Measurements from ENCODE around the gene ASPG.

The ASPG gene

DNA sequence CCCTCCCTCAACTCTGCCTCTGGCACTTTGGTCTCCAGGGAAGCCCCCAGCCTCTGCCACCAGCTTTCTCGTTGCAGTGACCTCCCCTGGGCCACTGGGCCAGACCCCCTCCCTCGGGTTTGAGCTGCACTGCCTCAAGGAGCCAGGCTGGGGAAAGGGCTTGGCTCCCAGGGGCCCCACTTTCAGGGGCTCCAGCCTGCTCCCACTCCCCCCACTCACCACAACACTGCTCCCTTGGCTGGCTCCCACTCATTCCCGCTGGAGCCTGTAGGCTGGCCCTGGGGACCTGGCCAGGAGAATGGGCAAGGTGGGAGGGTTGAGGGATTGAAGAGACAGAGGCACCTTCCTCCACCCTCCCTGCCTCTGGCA is 33.6 kb downstream of the ASPG start:
- no peak for DNase-seq

DNA sequence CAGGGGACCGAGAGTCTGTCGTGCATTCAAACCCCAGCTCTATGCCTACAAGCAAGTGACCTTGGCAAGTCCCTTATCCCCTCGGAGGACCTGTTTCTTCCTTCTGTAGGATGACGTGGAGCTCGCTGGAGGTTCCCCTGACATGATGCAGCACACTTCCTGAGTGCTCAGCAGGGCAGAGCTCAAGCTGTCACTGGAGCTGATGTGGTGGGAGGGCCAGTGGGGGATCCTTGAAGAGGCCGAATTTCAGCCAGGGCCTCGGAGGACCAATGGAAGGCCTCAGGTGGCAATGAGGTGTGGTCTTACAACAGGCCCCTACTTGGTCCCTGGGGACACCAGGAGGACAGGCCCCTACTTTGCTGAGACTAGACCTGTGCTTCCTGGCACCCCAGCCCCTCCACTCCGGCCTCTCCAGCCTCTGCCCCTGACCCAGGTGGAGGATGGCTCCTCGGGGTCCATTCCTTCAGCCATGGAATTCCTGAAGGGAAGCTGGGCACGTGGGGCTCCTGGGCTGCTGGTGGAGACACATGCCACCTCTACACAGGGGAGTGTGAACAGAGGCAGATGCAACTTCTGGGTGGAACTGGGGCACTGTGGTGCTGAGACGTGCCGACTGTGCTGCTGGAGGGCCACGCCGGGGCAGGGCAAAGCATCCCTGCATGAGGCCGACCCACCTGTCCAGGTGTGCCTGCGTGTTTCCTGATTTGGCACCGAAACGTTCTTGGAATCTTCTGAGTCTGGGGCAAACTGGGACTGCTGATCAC is 34.2 kb downstream of the ASPG start:
- DNase-seq, result no peak

DNA sequence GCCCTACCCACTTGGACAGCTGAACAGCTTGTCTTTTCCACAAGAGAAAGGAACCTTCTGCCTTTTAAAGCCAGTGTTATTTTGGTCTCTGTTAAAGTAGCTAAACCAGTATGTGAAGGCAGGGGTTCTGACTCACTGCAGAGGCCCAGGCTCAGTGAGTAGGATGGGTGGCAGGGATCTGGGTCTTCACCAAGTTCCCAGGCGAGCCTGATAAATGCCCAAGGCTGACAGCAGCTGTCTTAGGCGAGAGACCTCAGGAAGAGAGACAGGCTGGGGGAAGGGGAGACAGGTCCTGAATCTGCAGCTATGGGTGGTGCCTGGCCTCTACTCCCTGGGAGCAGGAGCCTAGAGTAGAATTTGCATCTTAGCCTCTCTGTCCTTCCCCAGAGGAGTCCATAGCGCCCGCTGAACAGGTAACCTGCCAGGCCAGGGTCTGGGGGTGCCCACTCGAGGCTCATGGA is 34.8 kb downstream of the ASPG start:
- DNase-seq, result no peak

DNA sequence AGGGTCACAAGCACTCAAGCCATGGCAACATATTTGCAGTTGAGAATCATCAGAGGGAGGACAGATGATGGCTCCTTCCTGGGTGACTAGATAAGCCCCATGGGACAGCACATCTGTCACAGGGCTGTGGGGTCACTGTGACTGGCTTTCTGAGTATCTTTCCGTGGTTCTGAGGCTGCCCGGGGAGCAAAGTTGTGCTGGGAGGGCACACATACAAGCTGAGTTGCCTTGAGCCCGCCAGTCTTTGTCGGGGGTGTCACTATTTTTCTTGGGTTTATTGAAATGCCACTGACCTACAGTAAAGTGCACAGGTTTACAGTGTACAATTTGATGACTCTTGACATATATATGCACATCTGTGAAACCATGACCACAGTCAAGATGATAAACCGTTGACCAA is 35.6 kb downstream of the ASPG start:
- no peak for DNase-seq

DNA sequence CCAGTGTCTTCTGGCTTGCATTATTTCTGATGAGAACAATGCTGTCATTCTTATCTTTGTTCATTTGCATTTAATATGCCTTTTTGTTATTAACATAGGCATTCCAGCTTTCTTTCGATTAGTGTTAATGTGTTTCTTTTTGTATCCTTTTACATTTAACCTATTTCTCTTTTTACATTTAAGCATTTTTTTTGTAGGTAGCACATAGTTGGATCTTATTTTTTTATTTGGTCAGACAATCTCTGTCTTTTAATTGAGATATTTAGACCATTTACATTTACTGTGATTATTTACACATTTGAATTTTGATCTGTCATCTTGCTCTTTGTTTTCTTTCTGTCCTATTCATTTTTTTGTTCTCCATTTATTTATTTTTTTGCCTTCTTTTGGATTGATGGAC is 38.4 kb downstream of the ASPG start:
- no peak for DNase-seq

DNA sequence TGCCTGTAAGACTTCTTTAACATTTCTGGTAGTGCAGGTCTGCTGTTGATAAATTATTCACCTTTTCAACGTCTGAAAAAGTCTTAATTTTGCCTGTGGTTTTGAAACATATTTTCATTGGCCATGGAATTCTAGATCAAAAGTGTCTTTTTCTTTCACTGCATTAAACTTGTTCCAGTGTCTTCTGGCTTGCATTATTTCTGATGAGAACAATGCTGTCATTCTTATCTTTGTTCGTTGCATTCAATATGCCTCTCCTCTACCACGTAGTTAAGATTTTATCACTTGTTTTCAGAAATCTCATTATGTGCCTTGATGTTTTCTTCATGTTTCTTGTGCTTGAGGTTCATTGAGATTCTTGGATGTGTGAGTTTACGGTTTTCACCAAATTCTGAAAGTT is 39.5 kb downstream of the ASPG start:
- no peak for DNase-seq

DNA sequence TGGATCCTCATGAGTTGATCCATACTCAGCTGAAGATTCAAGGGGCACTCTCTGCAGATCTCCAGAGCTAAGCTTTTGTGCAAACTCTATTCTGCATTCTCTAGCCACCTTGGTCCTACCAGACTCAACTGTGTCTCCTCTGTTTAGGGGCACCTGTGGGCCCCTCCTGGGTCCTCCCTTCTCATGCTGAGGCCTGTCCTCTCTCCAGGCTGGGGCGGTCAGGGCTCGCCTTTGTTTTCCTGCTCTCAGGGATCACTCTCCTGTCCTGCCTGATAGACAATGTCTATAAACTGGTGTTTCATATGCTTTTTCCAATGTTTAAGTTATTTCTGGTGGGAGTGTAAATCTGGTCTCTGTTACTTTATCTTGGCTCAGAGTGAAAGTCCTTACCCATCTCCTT is 41.3 kb downstream of the ASPG start:
- DNase-seq, result no peak

DNA sequence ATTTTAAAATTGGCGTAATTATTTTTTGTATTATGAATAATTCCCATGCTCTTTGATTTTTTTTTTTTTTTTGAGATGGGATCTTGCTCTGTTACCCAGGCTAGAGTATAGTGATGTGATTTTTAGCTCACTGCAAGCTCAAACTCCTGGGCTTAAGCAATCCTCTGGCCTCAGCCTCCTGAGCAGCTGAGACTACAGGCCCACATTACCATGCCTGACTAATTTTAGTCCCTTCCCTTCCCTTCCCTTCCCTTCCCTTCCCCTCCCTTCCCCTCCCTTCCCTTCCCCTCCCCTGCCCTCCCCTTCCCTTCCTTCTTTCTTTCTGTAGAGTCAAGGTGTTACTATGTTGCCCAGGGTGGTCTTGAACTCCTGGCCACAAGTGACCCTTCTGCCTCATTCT is 43.5 kb downstream of the ASPG start:
- no peak for DNase-seq

DNA sequence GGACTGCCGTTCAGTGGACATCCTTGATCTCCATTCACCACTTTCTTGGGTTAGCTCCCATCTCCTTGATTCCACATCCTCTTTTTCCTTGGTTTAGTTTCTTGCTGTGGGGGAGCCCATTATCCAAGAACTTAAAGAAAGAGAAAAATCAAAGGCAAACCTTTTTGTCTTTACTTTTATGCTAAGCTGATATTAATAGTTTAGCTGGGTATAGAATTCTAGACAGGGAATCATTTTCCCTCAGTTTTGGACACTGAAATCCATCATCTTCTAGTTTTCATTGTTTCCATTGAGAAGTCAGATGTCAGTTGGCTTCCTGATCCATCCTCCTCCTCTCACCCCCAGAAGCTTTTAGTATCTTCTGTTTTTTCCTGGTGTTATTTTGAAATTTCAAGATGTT is 44.1 kb downstream of the ASPG start:
- no peak for DNase-seq

DNA sequence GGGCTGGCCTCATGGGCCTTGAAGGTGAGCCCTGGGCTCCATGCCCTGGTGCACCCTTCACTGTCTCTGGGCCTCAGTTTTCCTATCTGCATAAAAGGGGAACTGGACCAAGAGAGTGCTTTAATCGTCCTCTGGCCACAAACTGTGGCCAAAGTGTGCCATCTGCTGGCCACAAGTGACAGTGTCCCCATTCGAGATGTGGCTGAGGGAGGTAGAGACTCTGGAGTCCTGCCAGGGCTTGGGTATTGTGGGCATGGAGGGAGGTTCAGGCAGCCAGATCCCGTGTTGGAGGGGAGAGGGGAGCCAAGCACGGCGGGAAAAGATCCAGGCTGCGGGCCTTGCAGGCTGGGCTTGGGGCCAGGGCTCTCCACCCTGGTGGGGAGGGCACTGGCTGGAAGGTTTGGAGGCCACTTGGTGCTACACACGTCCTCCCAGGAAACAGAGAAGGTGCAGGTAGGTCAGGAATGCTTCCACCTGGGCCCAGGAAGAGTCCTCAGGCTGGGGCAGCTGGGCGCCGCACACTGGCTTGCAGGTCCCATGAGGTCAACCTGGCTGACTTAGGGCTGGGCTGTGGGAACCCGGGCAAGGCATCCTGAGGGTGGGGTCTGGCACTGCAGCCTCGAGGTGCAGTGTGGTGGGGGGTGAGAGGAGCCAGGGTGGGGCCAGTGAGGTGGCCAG is 45.6 kb downstream of the ASPG start:
- no peak for DNase-seq

DNA sequence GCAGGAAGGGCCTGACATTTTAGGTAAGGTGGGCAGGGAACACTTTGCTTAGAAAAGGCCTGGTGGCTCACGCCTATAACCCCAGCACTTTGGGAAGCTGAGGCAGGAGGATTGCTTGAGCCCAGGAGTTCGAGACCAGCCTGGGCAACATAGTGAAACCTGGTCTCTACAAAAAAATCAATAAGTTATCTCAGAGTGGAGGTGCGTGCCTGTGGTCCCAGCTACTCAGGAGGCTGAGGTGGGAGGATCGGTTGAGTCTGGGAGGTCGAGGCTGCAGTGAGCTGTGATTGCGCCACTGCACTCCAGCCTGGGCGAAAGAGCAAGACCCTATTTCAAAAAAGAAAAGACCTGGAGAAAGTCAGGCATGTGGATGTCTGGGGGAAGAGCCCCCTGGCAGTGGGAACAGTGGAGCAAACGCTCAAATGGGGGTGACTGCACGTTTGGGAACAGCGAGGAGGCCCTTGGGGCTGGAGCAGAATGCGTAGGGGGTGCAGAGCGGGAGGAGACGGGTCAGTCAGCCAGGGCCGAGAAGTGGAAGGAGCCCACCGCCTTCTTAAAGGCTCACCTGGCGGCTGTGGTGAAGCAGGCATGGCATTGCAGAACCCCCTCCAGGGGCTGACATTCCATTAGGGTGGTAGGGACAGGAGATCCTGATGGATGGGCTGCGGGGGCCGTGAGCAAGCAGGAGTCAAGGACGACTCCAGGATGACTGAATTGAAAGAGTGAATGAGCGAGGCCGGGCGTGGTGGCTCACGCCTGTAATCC is 46.6 kb downstream of the ASPG start:
- no peak for DNase-seq

DNA sequence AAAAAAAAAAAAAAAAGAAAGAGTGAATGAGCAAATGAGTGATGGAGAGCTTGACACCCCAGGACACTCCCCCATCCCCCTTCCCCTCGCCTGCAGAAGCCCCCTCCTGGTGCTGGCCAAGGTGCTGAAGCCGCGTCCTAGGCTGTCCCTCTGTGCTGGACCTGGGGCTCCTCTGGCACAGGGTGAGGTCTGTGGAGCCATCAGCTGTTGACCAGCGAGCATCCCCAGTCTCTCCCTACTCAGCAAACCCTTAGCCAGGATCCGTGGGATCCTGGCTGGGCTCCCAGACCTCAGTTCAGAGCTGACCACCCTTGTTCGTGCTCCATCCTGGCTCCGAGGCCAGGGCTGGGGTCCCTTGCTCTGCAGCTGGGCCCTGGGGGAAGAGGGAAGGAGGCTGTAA is 47.5 kb downstream of the ASPG start:
- DNase-seq, result no peak

DNA sequence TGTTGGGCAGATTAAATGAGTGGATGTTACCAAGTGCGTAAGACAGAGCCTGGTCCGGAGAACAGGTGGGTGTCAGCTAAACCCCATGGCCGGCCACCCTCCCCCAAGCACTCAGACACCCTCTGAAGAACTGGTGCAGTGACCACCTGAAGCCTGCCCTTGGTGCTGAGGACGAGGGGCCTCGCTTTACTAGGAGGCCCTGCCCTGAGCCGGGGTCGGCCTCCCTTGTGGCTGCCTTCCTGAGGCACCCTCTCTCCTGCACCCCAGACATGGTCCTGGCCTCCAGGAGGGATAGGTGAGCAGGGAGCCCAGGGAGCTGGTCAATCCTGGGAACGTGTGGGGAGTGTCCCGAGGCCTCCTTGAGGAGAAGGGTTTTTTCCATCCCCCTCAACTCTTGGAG is 48.0 kb downstream of the ASPG start:
- DNase-seq, result no peak

DNA sequence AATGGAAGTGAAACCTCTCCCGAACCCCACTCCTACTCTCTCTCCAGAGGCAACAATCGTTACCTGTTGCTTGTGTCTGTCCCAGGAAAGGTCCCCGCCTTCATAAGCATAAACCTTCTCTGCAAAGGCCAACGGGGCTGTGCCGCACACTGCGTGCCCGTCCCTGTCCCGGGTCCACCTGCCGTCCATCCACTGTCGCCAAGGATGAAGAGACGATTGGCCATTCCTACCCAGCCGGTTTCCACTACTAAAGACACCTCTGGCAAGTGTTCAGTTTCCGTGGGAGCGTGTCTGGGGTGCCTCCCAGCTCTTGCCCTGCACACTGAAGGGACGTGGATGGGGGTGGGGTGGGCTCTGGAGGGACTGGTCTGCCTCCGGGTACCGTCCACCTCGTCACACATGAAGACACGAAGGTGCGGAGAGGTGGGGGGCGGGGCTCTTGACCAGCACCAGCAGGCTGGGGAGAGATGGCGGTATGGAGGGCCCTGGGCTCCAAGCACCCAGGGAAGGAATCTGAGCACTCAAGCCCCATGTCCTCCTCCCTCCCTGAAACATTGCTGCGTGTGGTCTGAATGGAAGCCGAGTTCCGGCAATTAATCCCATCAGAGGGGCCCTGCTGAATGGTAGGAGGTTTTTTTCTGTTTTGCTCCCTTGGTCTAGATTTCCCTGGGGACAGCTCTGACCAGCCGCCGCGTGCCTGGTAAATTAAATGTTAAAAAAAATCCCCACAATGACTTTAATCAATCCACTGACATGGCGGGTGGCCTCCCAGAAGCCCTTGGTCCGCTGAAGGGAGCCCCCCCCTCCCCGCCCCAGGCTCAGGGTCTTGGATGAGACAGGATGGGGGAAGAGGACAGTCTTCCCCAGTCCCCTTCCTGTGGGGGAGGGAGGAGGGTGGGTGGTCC is 48.8 kb downstream of the ASPG start:
- DNase-seq, result no peak

DNA sequence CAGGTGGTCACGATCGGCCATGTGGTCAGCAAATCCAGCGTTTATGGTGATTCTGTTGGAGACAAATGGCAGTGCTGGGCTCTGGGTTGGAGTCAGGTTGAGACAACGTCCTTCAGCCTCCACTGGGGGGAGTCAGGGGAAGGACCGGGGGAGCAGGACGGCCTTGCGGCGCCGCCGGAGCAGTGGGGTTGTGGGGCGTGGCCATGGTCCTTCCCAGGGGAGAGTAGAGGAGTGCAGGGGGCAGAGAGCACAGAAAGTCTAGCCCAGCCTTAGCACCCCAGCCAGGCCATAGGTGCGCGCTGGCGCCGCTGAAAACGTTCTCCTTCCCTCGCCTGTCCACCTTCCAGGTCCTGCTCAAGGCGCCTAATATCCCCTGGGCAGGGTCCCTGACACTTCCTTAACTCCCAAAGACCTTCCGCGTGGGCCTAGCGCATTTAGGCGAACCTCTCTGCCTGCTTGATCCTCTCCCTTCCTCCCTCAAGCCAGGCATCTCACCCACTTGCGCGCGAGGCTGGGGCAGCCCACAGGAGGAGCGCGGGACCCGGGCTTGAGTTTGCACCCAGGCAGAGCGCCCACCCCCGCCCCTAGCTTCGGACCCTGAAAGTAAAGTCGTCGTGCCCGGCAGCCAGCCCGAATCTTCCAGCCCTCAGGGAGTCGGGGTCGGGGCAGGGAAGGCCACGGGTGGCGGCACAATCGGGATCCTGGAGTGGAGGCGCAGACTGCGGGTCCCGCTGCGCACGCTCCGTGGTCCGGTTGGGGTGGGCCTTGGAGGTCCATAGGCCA is 49.8 kb downstream of the ASPG start:
- no peak for DNase-seq

DNA sequence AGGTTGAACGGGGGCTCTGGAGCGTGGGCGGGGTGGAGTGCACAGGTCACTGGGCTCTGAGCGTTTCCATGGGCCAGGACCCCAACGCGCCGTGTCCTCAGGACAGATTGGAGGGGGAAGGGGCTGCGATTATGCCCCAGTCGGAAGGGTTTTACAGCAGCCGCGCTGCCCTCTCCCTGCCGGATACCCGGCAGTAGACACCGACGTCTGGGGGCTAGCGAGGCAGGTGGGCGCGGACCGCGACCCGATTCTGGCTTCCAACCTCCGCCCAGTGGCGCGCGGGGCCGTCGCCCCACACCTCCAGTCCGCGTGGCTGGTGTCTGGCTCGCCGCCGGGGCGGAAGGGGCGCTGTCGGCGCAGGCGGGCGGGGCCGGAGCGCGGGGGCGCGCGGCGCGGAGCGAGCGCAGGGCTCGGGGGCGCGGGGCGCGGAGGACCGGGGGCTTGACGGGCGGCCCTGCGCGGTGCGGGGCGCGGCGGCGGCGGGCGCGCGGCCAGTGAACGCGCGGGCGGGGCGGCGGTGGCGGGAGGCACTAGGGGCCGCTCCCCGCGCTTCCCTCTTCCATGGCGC is 50.5 kb downstream of the ASPG start:
- no peak for DNase-seq

DNA sequence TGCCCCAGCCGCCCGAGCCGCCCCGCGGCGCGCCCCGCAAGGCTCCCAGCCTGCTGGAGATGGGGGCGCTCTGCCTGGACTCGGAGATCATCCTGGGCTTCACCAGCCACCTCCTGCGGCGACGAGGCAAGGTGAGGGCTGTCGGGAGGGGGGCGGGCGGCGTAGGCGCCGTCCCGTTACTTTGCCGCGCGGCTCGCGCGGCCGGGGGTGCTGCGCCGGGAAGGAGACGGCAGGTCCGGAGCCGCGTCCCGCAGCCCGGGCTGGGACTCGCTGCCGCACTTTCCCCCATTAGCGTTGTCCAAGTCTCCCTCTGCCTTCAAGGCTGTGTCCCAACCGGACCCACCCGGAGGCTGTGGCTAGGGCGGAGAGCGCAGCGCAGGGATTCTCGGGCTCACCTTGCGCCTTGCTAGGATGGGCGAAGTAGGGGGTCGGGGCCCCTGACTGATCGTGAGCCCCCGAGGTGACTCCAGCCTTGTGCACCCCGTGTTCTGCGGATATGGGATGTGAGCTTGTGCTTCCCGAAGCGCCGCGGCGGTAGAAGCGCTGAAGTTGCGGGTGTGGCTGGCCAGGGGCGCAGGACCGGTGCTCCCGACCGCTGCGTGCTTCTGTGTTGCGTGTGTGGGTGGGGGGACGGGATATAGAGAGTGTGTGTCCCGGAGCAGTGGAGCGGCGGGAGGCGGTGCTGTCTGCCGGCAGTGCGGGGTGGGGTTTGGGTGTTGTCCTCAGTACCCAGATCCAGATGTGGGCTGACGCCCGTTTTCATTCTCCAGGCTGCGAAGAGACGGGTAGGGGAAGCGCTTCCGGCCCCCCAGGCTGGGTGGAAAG is 51.2 kb downstream of the ASPG start:
- DNase-seq, result no peak

DNA sequence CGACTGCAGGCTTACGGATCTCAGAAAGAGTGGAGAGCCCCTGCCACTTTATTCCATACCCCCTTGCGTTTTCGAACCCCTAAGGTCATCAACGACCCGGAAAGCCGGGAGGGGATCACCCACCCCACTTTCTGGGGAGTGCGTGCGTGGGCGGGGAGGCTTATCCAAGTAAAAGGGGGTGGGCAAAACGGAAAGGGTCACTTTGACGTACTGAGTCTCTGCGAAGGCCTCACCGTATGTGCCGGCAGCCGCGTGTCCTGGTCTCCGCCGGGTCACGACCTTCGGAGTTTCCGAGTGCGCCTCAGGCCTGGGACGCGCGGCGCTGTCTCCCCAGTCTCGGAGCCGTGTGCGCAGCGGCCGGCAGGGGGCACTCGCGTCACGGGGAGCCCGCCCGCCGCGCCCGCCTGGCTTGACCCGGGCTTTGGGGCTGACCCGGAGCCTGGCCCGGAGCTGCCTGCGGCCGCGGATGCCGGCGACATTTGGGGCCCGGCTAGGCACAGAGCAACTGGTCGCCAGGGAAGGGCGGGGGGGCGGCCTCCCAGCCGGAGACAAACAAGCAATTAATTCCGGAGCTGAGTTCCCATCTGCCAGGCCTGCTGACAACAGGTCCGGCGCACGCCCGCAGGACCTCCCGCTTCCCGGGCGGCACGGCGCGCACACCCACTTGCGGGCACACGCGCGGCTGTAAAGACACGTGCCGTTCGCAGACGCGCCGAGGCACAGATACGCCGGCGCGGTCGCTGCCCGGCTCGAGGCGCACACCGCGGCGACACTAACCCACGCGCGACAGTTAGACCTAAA is 52.0 kb downstream of the ASPG start:
- DNase-seq, result no peak

DNA sequence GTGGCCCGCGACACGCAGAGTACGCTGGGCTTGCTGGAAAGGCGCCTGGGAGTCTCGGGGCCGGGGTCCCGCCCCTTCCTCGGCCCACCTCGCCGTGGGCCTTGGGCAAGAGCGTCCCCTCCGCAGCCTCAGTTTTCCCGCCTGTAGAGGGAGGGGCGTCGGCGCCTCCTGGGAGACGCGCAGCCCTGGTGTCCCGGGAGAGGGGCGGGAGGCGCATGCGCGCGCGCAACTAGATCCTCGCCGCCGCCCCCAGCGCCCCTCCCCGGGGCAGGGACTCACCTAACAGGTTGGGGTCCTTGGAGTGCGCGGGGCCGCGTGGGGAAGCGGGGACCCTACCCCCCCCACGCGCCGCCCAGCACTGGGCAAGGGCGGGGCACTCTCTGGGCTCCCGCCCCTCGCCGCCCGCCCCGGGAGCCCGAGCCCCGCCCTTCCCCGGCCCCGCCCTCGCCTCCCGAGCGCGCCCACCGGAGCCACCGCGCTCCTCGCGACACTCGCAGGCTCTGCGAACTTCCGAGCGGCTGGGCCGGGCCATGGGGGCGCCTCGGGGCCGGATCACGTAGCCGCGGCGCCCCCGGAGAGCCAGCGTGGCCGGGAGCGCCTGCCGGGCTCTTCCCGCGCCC is 52.7 kb downstream of the ASPG start, which contains the start of gene KIF26A:
TSS of gene KIF26A (plus strand) at position 490 of the 620 bp plus-strand sequence. CDS start 136 bp downstream, outside the sequence.
- DNase-seq, result no peak
